ENCODE data around the gene SEC14L6.
"Not testable (repeated sequence)": the region's sequence is repeated elsewhere in the genome, so short reads cannot be mapped to it uniquely, and the experiment has no call there.

The SEC14L6 gene

GRCh38 chr22:30546616-30547015 is at the start of gene SEC14L6:
Gene SEC14L6, minus strand, starts transcription at chr22:30546741. Its CDS starts 59 bp downstream, at chr22:30546682.
- no peak for TF ChIP-seq POLR2A (IDR thresholded peaks at IDR 0.05; ENCODE audit: low read depth, low read length)
- FAIRE-seq = no peak
- DNase-seq (ENCODE audit: insufficient read length, low spot score) = no peak

- DNase-seq (ENCODE audit: insufficient read length, low spot score) (no peak), FAIRE-seq (no peak)
- TF ChIP-seq POLR2A (IDR thresholded peaks at IDR 0.05; ENCODE audit: low read depth, low read length) = no peak
Observed at GRCh38 chr22:30596199-30596598, 49.7 kb upstream of the SEC14L6 start.

GRCh38 chr22:30592360-30592713 is 45.8 kb upstream of the SEC14L6 start:
- not testable (repeated sequence) for DNase-seq (ENCODE audit: insufficient read length, low spot score); FAIRE-seq

- peak; percentile 83 for DNase-seq (ENCODE audit: insufficient read length, low spot score)
- peak; percentile 81 for FAIRE-seq
- peak; percentile 26; the same call in 1 of the 2 replicates for TF ChIP-seq POLR2A (IDR thresholded peaks at IDR 0.05; ENCODE audit: low read depth, low read length)
Observed at GRCh38 chr22:30591588-30592359, 45.2 kb upstream of the SEC14L6 start, which contains the start of gene PES1. Gene PES1, minus strand, starts transcription at chr22:30591910. Its CDS starts 77 bp downstream, at chr22:30591833.

- no peak for FAIRE-seq
- DNase-seq (ENCODE audit: insufficient read length, low spot score) = no peak
- no peak for TF ChIP-seq POLR2A (IDR thresholded peaks at IDR 0.05; ENCODE audit: low read depth, low read length)
Observed at GRCh38 chr22:30591191-30591587, 44.6 kb upstream of the SEC14L6 start.

- no peak for TF ChIP-seq POLR2A (IDR thresholded peaks at IDR 0.05; ENCODE audit: low read depth, low read length)
- no peak for FAIRE-seq
Observed at GRCh38 chr22:30586414-30586813, 39.9 kb upstream of the SEC14L6 start.

GRCh38 chr22:30584441-30584840 is 37.9 kb upstream of the SEC14L6 start:
- no peak for TF ChIP-seq POLR2A (IDR thresholded peaks at IDR 0.05; ENCODE audit: low read depth, low read length)
- DNase-seq (ENCODE audit: insufficient read length, low spot score) (no peak), FAIRE-seq (no peak)

More at GRCh38 chr22:30586414-30586813, 39.9 kb upstream of the SEC14L6 start:
- DNase-seq (ENCODE audit: insufficient read length, low spot score) = no peak

GRCh38 chr22:30582788-30583545 is 36.4 kb upstream of the SEC14L6 start:
- no peak for DNase-seq (ENCODE audit: insufficient read length, low spot score)
- FAIRE-seq = no peak
- no peak for TF ChIP-seq POLR2A (IDR thresholded peaks at IDR 0.05; ENCODE audit: low read depth, low read length)

- TF ChIP-seq POLR2A (IDR thresholded peaks at IDR 0.05; ENCODE audit: low read depth, low read length) = no peak
- DNase-seq (ENCODE audit: insufficient read length, low spot score) (no peak), FAIRE-seq (no peak)
Observed at GRCh38 chr22:30582051-30582450, 35.5 kb upstream of the SEC14L6 start.

GRCh38 chr22:30580896-30581295 is 34.4 kb upstream of the SEC14L6 start:
- TF ChIP-seq POLR2A (IDR thresholded peaks at IDR 0.05; ENCODE audit: low read depth, low read length) = no peak
- FAIRE-seq (no peak), DNase-seq (ENCODE audit: insufficient read length, low spot score) (no peak)

- no peak for DNase-seq (ENCODE audit: insufficient read length, low spot score)
- no peak for TF ChIP-seq POLR2A (IDR thresholded peaks at IDR 0.05; ENCODE audit: low read depth, low read length)
- FAIRE-seq = no peak
Observed at GRCh38 chr22:30578481-30578880, 31.9 kb upstream of the SEC14L6 start.

GRCh38 chr22:30575859-30576258 is 29.3 kb upstream of the SEC14L6 start:
- TF ChIP-seq POLR2A (IDR thresholded peaks at IDR 0.05; ENCODE audit: low read depth, low read length) = no peak
- FAIRE-seq (no peak), DNase-seq (ENCODE audit: insufficient read length, low spot score) (no peak)

- DNase-seq (ENCODE audit: insufficient read length, low spot score) (no peak), FAIRE-seq (no peak)
- no peak for TF ChIP-seq POLR2A (IDR thresholded peaks at IDR 0.05; ENCODE audit: low read depth, low read length)
Observed at GRCh38 chr22:30574997-30575671, 28.6 kb upstream of the SEC14L6 start.

Data from H54 (cell line).